ENCODE results near the gene KSR2.

DNA sequence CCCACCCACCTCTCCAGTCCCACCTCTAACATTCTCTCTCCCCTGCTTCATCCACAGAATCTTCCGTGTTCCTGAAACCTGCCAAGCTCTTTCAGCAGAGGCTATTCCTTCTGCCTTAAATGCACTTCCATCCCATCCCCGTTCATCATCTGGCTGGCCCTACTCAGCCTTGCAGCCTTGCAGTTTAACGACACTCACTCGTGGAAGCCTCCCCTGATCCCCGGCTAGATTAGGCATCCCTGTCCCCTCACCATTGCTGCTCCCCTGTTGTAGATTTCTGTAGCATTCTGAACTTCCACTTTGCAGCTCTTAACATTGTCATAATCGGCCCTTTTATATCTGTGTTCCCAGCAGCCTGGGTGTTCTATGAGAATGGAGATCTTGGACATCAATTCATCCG lies 326.9 kb downstream of the KSR2 start:
- TF ChIP-seq CTCF (IDR thresholded peaks at IDR 0.05) (no peak), POLR2A (IDR thresholded peaks at IDR 0.05) (no peak), POLR2AphosphoS5 (IDR thresholded peaks at IDR 0.05) (no peak), EP300 (IDR thresholded peaks at IDR 0.05) (no peak)
